Fibroblast of lung (primary cell): ENCODE data around the gene SMAGP. TPM values are rescaled to one million over a fixed set of nuclear protein-coding genes. Genes with fewer than 3 reads are reported as not detected.

Experiments
- DNase-seq, 2 donors: peaks; one replicate each; pipeline versions ENCODE4 v3.0.0 to v3.0.0-alpha.2; 2010; ENCODE audit warnings: low read depth in 2 of 2
- H2AFZ ChIP-seq: 2 replicates; pipeline ENCODE4 v1.5.1; 2012; ENCODE audit warnings: low read length, control low read depth, inconsistent platforms
- H3K27ac ChIP-seq: 2 replicates; pipeline ENCODE4 v1.5.1; 2011; ENCODE audit warnings: low read length, control low read depth; ENCODE audit not compliant: insufficient read depth
- H3K27me3 ChIP-seq: 2 replicates; pipeline ENCODE4 v1.5.1; 2011; ENCODE audit warnings: mild to moderate bottlenecking, low read length; ENCODE audit not compliant: control insufficient read depth, insufficient read depth
- H3K36me3 ChIP-seq: 2 replicates; pipeline ENCODE4 v1.5.1; 2011; ENCODE audit warnings: low read length; ENCODE audit not compliant: control insufficient read depth, insufficient read depth
- H3K4me1 ChIP-seq: 2 replicates; pipeline ENCODE4 v1.5.1; 2011; ENCODE audit warnings: low read length; ENCODE audit not compliant: control insufficient read depth, insufficient read depth; ENCODE audit errors: extremely low read depth
- H3K4me2 ChIP-seq: 2 replicates; pipeline ENCODE4 v1.5.1; 2011; ENCODE audit warnings: low read length, control low read depth; ENCODE audit not compliant: insufficient read depth; ENCODE audit errors: extremely low read depth
- H3K4me3 ChIP-seq, 4 experiments: fragments of 200-600 bp in 1 of 4; sonication (generic) in 1 of 4; replicated peaks in 1 of 4; 2 replicates each; pipeline ENCODE4 v1.5.1; 2011 to 2016; ENCODE audit warnings: low read length in 4 of 4, low read depth in 3 of 4, mild to moderate bottlenecking in 3 of 4, control low read depth in 2 of 4, inconsistent platforms in 1 of 4, mixed read lengths in 1 of 4; ENCODE audit not compliant: insufficient read depth in 1 of 4; ENCODE audit errors: control extremely low read depth in 1 of 4
- H3K79me2 ChIP-seq: 2 replicates; pipeline ENCODE4 v1.5.1; 2012; ENCODE audit warnings: mild to moderate bottlenecking, low read length, inconsistent platforms; ENCODE audit not compliant: control insufficient read depth, insufficient read depth
- H3K9ac ChIP-seq: 2 replicates; pipeline ENCODE4 v1.5.1; 2011; ENCODE audit warnings: mild to moderate bottlenecking, low read length, control low read depth; ENCODE audit not compliant: insufficient read depth
- H3K9me3 ChIP-seq: 2 replicates; pipeline ENCODE4 v1.5.1; 2012; ENCODE audit warnings: low read depth, low read length; ENCODE audit not compliant: control insufficient read depth, insufficient read depth
- H4K20me1 ChIP-seq: 2 replicates; pipeline ENCODE4 v1.5.1; 2011; ENCODE audit warnings: low read length; ENCODE audit not compliant: control insufficient read depth, insufficient read depth; ENCODE audit errors: extremely low read depth
- EZH2 ChIP-seq: IDR thresholded peaks from 2 replicates; pipeline ENCODE4 v1.5.1; 2012; ENCODE audit warnings: low read length, control low read depth, mild to moderate bottlenecking; ENCODE audit errors: missing control alignments
- polyA plus RNA-seq, 2 donors: library from polyadenylated mRNA; depleted of rRNA in 1 of 2; stranded (reverse) in 1 of 2; unstranded in 1 of 2; fragments of >200 nt; gene quantifications; 2 replicates each; pipeline ENCODE4 v1.2.1, GENCODE V29; 2011 to 2012; ENCODE audit warnings: missing spikeins in 1 of 2
- total RNA-seq: library from RNA; depleted of rRNA; stranded (reverse); fragments of >200 nt; gene quantifications from 2 replicates; pipeline ENCODE4 v1.2.1, GENCODE V29; 2014
- TF ChIP-seq, protein P1 (sequence below), 2 donors: IDR thresholded peaks in 1 of 2; conservative IDR thresholded peaks in 1 of 2; 1 replicate in 1 of 2; 2 replicates in 1 of 2; pipeline ENCODE4 v1.5.1; 2011 to 2012; ENCODE audit warnings: low read length in 2 of 2, control low read depth in 1 of 2, inconsistent platforms in 1 of 2, low read depth in 1 of 2, mild to moderate bottlenecking in 1 of 2

Gene SMAGP
- total and polyA plus RNA-seq, 2 donors (not counting 1 experiment from before 2014, with no cell fraction given), result 11.6 to 20.5 TPM

- no peaks in the 10 kb centered on the region for H3K79me2 ChIP-seq
- H3K9ac ChIP-seq, result no peak overlapping the region
- TF ChIP-seq, protein P1, sequence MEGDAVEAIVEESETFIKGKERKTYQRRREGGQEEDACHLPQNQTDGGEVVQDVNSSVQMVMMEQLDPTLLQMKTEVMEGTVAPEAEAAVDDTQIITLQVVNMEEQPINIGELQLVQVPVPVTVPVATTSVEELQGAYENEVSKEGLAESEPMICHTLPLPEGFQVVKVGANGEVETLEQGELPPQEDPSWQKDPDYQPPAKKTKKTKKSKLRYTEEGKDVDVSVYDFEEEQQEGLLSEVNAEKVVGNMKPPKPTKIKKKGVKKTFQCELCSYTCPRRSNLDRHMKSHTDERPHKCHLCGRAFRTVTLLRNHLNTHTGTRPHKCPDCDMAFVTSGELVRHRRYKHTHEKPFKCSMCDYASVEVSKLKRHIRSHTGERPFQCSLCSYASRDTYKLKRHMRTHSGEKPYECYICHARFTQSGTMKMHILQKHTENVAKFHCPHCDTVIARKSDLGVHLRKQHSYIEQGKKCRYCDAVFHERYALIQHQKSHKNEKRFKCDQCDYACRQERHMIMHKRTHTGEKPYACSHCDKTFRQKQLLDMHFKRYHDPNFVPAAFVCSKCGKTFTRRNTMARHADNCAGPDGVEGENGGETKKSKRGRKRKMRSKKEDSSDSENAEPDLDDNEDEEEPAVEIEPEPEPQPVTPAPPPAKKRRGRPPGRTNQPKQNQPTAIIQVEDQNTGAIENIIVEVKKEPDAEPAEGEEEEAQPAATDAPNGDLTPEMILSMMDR (conservative IDR thresholded peaks at IDR 0.05 in 1 of 2, IDR thresholded peaks at IDR 0.05 in 1 of 2; ENCODE audit: low read depth in 1 of 2, low read length in 2 of 2), result no peak
- no peak for TF ChIP-seq EZH2
- H3K4me1 ChIP-seq, result no peaks in the 10 kb centered on the region
- H3K36me3 ChIP-seq, result no peaks in the 10 kb centered on the region
- no peak overlapping the region for H3K4me2 ChIP-seq
- H2AFZ ChIP-seq, result no peak overlapping the region
- H3K9me3 ChIP-seq, result no peaks in the 10 kb centered on the region
- no peak for DNase-seq
- no peak overlapping the region for H3K4me3 ChIP-seq
- H4K20me1 ChIP-seq, result no peaks in the 10 kb centered on the region
- no peak overlapping the region for H3K27ac ChIP-seq
- H3K27me3 ChIP-seq, result no peaks in the 10 kb centered on the region
These were observed 70.8 kb downstream of the SMAGP start for GRCh38 chr12:51199366-51199945.

DNA sequence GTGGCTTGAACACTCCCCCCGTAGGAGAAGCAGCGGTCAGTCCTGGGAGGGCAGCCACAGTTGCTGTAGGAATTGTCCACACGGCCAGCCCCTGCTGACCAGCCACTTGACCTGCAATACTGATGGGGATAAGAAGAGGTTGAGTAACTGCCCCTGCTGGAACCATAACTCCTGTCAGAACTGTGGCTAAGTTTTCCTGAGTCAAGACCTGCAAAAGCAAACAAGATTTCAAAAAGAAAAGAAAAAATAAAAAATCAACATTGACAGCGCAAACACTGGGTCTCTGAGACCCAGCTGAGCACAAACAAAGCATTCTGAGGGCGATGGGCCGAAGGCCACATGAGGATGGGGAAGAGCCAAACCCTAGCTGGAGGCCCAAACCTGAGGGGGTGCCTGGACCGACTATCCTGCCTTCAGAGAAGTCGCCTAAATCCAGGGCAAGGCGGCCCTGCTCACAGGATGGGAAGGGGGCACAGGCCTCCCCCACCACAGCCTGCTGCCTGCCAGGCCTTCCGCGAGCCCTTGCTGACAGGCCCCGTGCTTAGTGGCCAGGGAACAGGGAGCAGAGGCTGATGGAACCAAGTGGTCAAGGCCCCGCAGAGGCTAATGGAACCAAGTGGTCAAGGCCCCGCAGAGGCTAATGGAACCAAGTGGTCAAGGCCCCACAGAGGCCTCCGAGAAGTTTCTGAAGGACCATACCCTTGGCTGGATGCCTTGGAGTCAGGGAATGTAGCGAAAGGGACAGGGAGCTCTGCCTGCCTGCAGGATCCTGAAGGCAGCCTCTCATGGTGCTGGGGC is 71.4 kb downstream of the SMAGP start:
- H3K27ac ChIP-seq, result no peak overlapping the region
- TF ChIP-seq, protein P1 (conservative IDR thresholded peaks at IDR 0.05 in 1 of 2, IDR thresholded peaks at IDR 0.05 in 1 of 2; ENCODE audit: low read depth in 1 of 2, low read length in 2 of 2), result no peak
- no peak for TF ChIP-seq EZH2

DNA sequence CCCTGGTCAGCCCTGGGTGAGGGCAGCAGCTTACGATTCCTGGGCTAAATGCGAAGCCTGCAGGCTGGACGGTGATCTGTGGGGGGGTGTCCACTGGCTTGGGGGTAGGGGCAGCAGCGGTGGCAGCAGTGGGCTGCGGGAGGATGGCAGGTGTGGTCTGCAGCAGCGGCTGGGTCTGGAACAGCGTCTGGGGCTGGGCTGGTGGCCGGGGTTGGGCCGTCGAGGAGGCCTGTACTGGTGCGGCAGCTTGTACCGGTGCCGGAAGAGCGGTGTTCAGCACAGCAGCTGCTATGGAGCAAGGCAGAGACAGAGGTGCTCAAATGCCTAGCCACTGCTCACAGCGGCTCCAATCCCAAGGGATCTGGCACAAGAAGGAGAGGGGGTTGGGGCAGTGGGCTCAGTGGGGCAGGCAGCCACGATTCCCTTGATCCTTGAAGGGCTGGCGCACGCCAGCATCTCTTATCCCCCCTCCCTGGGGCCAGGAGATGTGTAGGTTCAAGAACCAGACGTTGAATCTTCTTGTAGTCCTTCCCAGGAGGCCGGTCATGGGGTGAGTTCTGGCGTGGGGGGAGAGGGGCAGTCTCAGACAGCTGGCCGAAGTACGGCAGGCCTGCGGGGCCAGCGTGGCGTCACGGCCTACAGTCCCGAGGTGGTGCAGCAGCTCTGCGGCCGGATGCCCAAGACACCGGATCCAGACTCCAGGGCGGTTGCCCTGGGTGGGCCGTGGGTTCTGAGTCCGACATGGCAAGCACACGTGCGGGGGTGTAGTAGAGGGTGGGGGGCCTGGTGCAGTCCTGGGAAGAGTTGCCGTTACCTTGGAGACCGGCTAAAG is 72.3 kb downstream of the SMAGP start:
- H3K9ac ChIP-seq, result no peak overlapping the region
- TF ChIP-seq, protein P1 (conservative IDR thresholded peaks at IDR 0.05 in 1 of 2, IDR thresholded peaks at IDR 0.05 in 1 of 2; ENCODE audit: low read depth in 1 of 2, low read length in 2 of 2), result no peak
- TF ChIP-seq EZH2, result no peak
- no peak for DNase-seq

More for the DNA sequence above, 71.4 kb downstream of the SMAGP start:
- Histone ChIP-seq H3K9me3 (no peaks in the 10 kb centered on the region), H3K27me3 (no peaks in the 10 kb centered on the region), H3K4me3 (no peak overlapping the region), H3K79me2 (no peaks in the 10 kb centered on the region), H2AFZ (no peak overlapping the region), H3K4me2 (no peak overlapping the region), H3K9ac (no peak overlapping the region), H3K36me3 (no peaks in the 10 kb centered on the region), H4K20me1 (no peaks in the 10 kb centered on the region), H3K4me1 (no peaks in the 10 kb centered on the region)
- no peak for DNase-seq

More for the DNA sequence above, 72.3 kb downstream of the SMAGP start:
- H3K9me3 ChIP-seq, result no peaks in the 10 kb centered on the region
- H3K4me2 ChIP-seq, result no peak overlapping the region
- H3K79me2 ChIP-seq, result no peaks in the 10 kb centered on the region
- no peaks in the 10 kb centered on the region for H3K36me3 ChIP-seq
- no peaks in the 10 kb centered on the region for H3K27me3 ChIP-seq
- no peaks in the 10 kb centered on the region for H3K4me1 ChIP-seq
- no peaks in the 10 kb centered on the region for H4K20me1 ChIP-seq
- H2AFZ ChIP-seq, result no peak overlapping the region
- H3K4me3 ChIP-seq, result no peak overlapping the region
- H3K27ac ChIP-seq, result no peak overlapping the region
